AG08395 (cell line): ENCODE results near the gene L2HGDH.
"Not testable (repeated sequence)": the region's sequence is repeated elsewhere in the genome, so short reads cannot be mapped to it uniquely, and the experiment has no call there.

ENCODE experiments used
- DNase-seq: peaks from one replicate; pipeline ENCODE4 v3.0.0; 2012; ENCODE audit warnings: mixed read lengths, low spot score

The L2HGDH gene

GRCh38 chr14:50311972-50312733, at the start of gene L2HGDH, which contains the start of gene DMAC2L:
Gene L2HGDH (minus strand): TSS chr14:50312229. CDS start chr14:50312150, 79 bp downstream.
Gene DMAC2L (plus strand): TSS chr14:50312324. CDS start chr14:50321488, 9,164 bp downstream.
- DNase-seq, result peak; percentile 98

GRCh38 chr14:50360851-50361250, 48.8 kb upstream of the L2HGDH start:
- DNase-seq, result no peak

GRCh38 chr14:50360093-50360492, 48.1 kb upstream of the L2HGDH start:
- DNase-seq, result no peak

GRCh38 chr14:50359631-50360030, 47.6 kb upstream of the L2HGDH start:
- no peak for DNase-seq

- DNase-seq, result no peak
Observed at GRCh38 chr14:50357753-50358395, 45.8 kb upstream of the L2HGDH start.

- no peak for DNase-seq
Observed at GRCh38 chr14:50357124-50357523, 45.1 kb upstream of the L2HGDH start.

- not testable (repeated sequence) for DNase-seq
Observed at GRCh38 chr14:50356283-50356682, 44.3 kb upstream of the L2HGDH start.

- DNase-seq, result no peak
Observed at GRCh38 chr14:50355692-50356091, 43.7 kb upstream of the L2HGDH start.

- no peak for DNase-seq
Observed at GRCh38 chr14:50354527-50354926, 42.5 kb upstream of the L2HGDH start.

GRCh38 chr14:50353126-50353525, 41.1 kb upstream of the L2HGDH start:
- DNase-seq, result no peak

- no peak for DNase-seq
Observed at GRCh38 chr14:50352584-50352983, 40.6 kb upstream of the L2HGDH start.

GRCh38 chr14:50350975-50351374, 38.9 kb upstream of the L2HGDH start:
- peak; percentile 48 for DNase-seq

- DNase-seq, result no peak
Observed at GRCh38 chr14:50348933-50349332, 36.9 kb upstream of the L2HGDH start.

- DNase-seq, result peak; percentile 55
Observed at GRCh38 chr14:50347521-50347920, 35.5 kb upstream of the L2HGDH start.

GRCh38 chr14:50345846-50346422, 33.9 kb upstream of the L2HGDH start:
- DNase-seq, result no peak

- no peak for DNase-seq
Observed at GRCh38 chr14:50344876-50345563, 33.0 kb upstream of the L2HGDH start.

GRCh38 chr14:50344116-50344775, 32.2 kb upstream of the L2HGDH start:
- no peak for DNase-seq

- DNase-seq, result no peak
Observed at GRCh38 chr14:50343434-50343833, 31.4 kb upstream of the L2HGDH start.

GRCh38 chr14:50342221-50343078, 30.4 kb upstream of the L2HGDH start:
- DNase-seq, result peak; percentile 85

GRCh38 chr14:50340963-50341362, 28.9 kb upstream of the L2HGDH start:
- DNase-seq, result no peak

- no peak for DNase-seq
Observed at GRCh38 chr14:50340045-50340444, 28.0 kb upstream of the L2HGDH start.
